ENCODE measurements around the gene NELFB. TPM values are rescaled to one million over a fixed set of nuclear protein-coding genes. Genes with fewer than 3 reads are reported as not detected.

Gene NELFB
- total and polyA plus RNA-seq, 9 of the 15 experiments (the other 6 are each of a cell fraction or from before 2014, with no cell fraction given): 0.24 to 84.0 (median 29.7) TPM

DNA sequence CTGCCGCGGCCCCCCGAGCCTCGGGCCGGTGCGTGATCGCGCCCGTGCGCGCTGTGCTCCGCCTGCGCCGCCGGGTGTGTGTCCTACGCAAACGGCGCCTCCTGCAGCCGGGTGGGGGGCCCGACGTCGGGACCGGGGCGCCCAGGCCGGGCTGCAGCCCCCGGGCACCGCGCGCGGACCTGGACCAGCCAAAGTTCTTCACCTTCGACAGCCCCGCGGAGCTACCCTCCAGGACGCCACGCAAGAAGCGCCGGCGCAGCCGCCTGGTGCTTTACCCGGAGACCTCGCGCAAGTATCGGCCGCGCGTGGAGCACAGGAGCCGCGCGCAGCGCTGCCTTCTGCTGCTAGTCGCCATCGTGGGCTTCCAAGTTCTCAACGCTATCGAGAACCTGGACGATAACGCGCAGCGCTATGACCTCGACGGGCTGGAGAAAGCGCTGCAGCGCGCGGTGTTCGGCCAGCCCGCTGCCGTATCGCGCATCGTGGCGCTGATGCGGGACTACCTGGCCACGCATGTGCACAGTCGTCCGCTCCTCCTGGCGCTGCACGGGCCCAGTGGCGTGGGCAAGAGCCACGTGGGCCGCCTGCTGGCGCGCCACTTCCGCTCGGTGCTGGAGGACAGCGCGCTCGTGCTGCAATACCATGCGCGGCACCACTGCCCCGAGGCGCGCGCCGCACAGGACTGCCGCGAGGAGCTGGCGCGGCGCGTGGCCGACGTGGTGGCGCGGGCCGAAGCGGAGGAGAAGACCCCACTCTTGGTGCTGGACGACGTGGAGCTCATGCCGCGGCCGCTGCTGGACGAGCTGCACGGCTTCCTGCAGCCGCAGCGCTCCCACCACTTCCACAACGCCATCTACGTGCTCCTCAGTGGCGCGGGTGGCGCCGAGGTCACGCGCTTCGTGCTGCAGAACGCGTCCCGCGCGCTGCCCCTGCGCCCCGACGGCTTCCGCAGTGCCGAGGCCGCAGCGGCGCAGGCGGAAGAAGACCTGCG, 23.9 kb downstream of the NELFB start (continued):
- TF ChIP-seq SIRT6 (IDR thresholded peaks at IDR 0.05; ENCODE audit: low read depth, low read length) (no peak), CTBP1 (IDR thresholded peaks at IDR 0.05; ENCODE audit: borderline replicate concordance) (no peak), MEF2A (IDR thresholded peaks at IDR 0.05; ENCODE audit: control insufficient read depth, low read depth, low read length) (no peak), GATAD2B (IDR thresholded peaks at IDR 0.05; ENCODE audit: borderline replicate concordance) (0 out of 2 replicates have a peak, but pooled peaks have one; percentile 24), BCOR (IDR thresholded peaks at IDR 0.05) (no peak), SAFB (IDR thresholded peaks at IDR 0.05; ENCODE audit: borderline replicate concordance, low read depth, low read length) (0 out of 2 replicates have a peak, but pooled peaks have one; percentile 12), NRF1 (conservative IDR thresholded peaks at IDR 0.05 in 1 of 2, IDR thresholded peaks at IDR 0.05 in 1 of 2) (peak in 1 of 2 experiments; percentile 34; a peak in 2 of 4 replicates), HNRNPLL (IDR thresholded peaks at IDR 0.05; ENCODE audit: low read depth, low read length, poor library complexity, severe bottlenecking) (peak; percentile 96)
- TF ChIP-seq, protein P1, sequence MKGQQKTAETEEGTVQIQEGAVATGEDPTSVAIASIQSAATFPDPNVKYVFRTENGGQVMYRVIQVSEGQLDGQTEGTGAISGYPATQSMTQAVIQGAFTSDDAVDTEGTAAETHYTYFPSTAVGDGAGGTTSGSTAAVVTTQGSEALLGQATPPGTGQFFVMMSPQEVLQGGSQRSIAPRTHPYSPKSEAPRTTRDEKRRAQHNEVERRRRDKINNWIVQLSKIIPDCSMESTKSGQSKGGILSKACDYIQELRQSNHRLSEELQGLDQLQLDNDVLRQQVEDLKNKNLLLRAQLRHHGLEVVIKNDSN (CRISPR knock-in tag; IDR thresholded peaks at IDR 0.05): no peak
- TF ChIP-seq, protein P2, sequence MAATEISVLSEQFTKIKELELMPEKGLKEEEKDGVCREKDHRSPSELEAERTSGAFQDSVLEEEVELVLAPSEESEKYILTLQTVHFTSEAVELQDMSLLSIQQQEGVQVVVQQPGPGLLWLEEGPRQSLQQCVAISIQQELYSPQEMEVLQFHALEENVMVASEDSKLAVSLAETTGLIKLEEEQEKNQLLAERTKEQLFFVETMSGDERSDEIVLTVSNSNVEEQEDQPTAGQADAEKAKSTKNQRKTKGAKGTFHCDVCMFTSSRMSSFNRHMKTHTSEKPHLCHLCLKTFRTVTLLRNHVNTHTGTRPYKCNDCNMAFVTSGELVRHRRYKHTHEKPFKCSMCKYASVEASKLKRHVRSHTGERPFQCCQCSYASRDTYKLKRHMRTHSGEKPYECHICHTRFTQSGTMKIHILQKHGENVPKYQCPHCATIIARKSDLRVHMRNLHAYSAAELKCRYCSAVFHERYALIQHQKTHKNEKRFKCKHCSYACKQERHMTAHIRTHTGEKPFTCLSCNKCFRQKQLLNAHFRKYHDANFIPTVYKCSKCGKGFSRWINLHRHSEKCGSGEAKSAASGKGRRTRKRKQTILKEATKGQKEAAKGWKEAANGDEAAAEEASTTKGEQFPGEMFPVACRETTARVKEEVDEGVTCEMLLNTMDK (IDR thresholded peaks at IDR 0.05; ENCODE audit: borderline replicate concordance, insufficient read depth, low read depth, low read length, poor library complexity, severe bottlenecking): peak; percentile 5
- TF ChIP-seq, protein P3, sequence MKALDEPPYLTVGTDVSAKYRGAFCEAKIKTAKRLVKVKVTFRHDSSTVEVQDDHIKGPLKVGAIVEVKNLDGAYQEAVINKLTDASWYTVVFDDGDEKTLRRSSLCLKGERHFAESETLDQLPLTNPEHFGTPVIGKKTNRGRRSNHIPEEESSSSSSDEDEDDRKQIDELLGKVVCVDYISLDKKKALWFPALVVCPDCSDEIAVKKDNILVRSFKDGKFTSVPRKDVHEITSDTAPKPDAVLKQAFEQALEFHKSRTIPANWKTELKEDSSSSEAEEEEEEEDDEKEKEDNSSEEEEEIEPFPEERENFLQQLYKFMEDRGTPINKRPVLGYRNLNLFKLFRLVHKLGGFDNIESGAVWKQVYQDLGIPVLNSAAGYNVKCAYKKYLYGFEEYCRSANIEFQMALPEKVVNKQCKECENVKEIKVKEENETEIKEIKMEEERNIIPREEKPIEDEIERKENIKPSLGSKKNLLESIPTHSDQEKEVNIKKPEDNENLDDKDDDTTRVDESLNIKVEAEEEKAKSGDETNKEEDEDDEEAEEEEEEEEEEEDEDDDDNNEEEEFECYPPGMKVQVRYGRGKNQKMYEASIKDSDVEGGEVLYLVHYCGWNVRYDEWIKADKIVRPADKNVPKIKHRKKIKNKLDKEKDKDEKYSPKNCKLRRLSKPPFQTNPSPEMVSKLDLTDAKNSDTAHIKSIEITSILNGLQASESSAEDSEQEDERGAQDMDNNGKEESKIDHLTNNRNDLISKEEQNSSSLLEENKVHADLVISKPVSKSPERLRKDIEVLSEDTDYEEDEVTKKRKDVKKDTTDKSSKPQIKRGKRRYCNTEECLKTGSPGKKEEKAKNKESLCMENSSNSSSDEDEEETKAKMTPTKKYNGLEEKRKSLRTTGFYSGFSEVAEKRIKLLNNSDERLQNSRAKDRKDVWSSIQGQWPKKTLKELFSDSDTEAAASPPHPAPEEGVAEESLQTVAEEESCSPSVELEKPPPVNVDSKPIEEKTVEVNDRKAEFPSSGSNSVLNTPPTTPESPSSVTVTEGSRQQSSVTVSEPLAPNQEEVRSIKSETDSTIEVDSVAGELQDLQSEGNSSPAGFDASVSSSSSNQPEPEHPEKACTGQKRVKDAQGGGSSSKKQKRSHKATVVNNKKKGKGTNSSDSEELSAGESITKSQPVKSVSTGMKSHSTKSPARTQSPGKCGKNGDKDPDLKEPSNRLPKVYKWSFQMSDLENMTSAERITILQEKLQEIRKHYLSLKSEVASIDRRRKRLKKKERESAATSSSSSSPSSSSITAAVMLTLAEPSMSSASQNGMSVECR (CRISPR knock-in tag; IDR thresholded peaks at IDR 0.05): peak; percentile 33; the same call in 1 of the 2 replicates
- TF ChIP-seq, protein P4, sequence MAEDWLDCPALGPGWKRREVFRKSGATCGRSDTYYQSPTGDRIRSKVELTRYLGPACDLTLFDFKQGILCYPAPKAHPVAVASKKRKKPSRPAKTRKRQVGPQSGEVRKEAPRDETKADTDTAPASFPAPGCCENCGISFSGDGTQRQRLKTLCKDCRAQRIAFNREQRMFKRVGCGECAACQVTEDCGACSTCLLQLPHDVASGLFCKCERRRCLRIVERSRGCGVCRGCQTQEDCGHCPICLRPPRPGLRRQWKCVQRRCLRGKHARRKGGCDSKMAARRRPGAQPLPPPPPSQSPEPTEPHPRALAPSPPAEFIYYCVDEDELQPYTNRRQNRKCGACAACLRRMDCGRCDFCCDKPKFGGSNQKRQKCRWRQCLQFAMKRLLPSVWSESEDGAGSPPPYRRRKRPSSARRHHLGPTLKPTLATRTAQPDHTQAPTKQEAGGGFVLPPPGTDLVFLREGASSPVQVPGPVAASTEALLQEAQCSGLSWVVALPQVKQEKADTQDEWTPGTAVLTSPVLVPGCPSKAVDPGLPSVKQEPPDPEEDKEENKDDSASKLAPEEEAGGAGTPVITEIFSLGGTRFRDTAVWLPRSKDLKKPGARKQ (CRISPR knock-in tag; IDR thresholded peaks at IDR 0.05): peak; percentile 29; the same call in 1 of the 2 replicates
- TF ChIP-seq, protein P5, sequence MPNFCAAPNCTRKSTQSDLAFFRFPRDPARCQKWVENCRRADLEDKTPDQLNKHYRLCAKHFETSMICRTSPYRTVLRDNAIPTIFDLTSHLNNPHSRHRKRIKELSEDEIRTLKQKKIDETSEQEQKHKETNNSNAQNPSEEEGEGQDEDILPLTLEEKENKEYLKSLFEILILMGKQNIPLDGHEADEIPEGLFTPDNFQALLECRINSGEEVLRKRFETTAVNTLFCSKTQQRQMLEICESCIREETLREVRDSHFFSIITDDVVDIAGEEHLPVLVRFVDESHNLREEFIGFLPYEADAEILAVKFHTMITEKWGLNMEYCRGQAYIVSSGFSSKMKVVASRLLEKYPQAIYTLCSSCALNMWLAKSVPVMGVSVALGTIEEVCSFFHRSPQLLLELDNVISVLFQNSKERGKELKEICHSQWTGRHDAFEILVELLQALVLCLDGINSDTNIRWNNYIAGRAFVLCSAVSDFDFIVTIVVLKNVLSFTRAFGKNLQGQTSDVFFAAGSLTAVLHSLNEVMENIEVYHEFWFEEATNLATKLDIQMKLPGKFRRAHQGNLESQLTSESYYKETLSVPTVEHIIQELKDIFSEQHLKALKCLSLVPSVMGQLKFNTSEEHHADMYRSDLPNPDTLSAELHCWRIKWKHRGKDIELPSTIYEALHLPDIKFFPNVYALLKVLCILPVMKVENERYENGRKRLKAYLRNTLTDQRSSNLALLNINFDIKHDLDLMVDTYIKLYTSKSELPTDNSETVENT (CRISPR knock-in tag; IDR thresholded peaks at IDR 0.05): no peak
